Measurements from ENCODE around the gene RFC5. TPM values are rescaled to one million over a fixed set of nuclear protein-coding genes. Genes with fewer than 3 reads are reported as not detected.

Gene RFC5, protein sequence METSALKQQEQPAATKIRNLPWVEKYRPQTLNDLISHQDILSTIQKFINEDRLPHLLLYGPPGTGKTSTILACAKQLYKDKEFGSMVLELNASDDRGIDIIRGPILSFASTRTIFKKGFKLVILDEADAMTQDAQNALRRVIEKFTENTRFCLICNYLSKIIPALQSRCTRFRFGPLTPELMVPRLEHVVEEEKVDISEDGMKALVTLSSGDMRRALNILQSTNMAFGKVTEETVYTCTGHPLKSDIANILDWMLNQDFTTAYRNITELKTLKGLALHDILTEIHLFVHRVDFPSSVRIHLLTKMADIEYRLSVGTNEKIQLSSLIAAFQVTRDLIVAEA
- total RNA-seq, result 10 to 100 TPM in 1 of 6 donors, 1 to 10 TPM in 5; 5.0 to 10.5 (median 7.1) TPM

DNA sequence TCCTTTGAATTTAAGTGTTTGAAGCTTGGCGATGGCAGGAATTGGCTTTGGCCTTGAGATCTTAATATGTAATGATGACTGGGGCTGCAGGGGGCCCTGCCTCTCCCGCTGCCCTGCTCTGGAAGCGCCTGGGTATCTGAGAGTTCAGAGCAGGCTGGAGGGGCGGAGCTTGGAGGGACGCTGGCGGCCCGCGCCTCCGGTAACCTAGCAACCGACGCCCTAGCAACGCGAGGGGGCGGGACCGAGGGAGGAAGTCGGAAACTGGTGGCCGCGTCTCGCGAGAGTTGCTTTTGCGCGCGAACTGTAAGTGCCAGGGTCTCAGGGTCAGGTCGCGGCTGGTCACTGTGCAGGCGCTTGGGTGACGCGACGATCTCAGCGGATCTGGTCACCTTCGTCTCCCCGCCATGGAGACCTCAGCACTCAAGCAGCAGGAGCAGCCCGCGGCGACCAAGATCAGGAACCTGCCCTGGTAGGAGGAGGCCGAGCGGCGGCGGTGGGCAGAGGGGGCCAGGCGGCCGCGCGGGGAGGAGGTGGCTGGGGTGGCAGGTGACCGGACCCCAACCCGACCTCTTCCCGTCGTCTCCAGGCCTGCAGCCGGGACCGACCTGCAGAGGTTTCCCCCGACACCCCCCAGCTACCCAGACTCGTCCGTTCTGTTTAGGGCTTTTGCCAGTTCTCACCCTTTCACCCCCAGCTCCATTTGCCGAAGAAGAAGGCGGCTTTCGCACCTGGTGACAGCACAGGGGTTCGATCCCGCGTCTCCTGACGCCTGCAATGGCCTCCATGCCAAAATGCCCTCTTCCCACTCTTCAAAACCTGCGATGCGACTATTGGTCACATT lies at the start of gene RFC5:
RFC5 (plus strand) TSS at position 280 of the 841 bp plus-strand sequence; CDS start at position 405, 125 bp downstream.
- H3K36me3 ChIP-seq, result peaks cover 5 to 28% (median 15%) of the 10 kb centered on the region in 4 donors
- peak; percentile 98 for DNase-seq
- no peaks in the 10 kb centered on the region for H3K27me3 ChIP-seq
- peak; percentile 97 to 99 for ATAC-seq (ENCODE audit: low FRiP score in 2 of 2)
- no peaks in the 10 kb centered on the region for H3K9me3 ChIP-seq
- TF ChIP-seq POLR2AphosphoS5 (IDR thresholded peaks at IDR 0.05) (peak; percentile 59 to 63), POLR2A (IDR thresholded peaks at IDR 0.05) (peak in 2 of 4 donors; percentile 34 to 36), EP300 (IDR thresholded peaks at IDR 0.05) (no peak)
- TF ChIP-seq, protein P1, sequence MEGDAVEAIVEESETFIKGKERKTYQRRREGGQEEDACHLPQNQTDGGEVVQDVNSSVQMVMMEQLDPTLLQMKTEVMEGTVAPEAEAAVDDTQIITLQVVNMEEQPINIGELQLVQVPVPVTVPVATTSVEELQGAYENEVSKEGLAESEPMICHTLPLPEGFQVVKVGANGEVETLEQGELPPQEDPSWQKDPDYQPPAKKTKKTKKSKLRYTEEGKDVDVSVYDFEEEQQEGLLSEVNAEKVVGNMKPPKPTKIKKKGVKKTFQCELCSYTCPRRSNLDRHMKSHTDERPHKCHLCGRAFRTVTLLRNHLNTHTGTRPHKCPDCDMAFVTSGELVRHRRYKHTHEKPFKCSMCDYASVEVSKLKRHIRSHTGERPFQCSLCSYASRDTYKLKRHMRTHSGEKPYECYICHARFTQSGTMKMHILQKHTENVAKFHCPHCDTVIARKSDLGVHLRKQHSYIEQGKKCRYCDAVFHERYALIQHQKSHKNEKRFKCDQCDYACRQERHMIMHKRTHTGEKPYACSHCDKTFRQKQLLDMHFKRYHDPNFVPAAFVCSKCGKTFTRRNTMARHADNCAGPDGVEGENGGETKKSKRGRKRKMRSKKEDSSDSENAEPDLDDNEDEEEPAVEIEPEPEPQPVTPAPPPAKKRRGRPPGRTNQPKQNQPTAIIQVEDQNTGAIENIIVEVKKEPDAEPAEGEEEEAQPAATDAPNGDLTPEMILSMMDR (IDR thresholded peaks at IDR 0.05), result no peak
- H3K4me1 ChIP-seq, result peaks cover 7 to 17% (median 13%) of the 10 kb centered on the region in 4 donors
- peak within 1 kb of the TSS; percentile 74 to 98 (median 92) for H3K4me3 ChIP-seq
- peak within 1 kb of the TSS; percentile 53 to 78 (median 68) for H3K27ac ChIP-seq
- 1% methylated on average over 30 to 44 of the region's 61 CpGs for WGBS, 2 donors

DNA sequence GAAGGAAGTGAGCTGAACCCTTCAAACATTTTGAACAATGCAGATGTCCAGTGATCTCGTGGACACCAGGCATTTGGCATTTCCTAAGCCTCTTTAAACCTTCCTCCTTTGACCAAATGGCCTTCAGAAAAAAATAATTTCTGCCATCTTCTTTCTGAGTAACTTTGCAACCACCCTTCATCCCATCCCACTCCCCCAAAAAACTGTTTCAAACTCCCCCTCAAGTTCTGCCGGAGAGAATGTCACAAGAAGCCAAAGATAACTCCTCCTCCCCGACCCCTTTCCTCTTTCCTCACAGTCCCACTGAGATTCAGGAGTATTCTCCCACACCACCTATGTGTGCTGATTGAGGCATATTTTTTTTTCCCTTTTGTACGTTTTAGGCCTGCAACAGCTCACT lies 49.5 kb upstream of the RFC5 start:
- DNase-seq (no peak), ATAC-seq (ENCODE audit: low FRiP score in 2 of 2) (no peak)
- WGBS, 2 donors, result 41 to 44% methylated on average over 4 of the region's 4 CpGs
- Histone ChIP-seq H3K36me3 (no peaks in the 10 kb centered on the region), H3K27me3 (peaks cover 0 to 15% (median under 1%) of the 10 kb centered on the region in 4 donors), H3K27ac (no peak overlapping the region), H3K4me1 (peaks cover 0 to 18% (median 7%) of the 10 kb centered on the region in 4 donors), H3K9me3 (peaks cover 0 to 5% (median 2%) of the 10 kb centered on the region in 4 donors), H3K4me3 (no peak overlapping the region)
- TF ChIP-seq POLR2AphosphoS5 (IDR thresholded peaks at IDR 0.05) (no peak), EP300 (IDR thresholded peaks at IDR 0.05) (no peak), POLR2A (IDR thresholded peaks at IDR 0.05) (no peak)
- TF ChIP-seq, protein P1 (IDR thresholded peaks at IDR 0.05), result no peak

DNA sequence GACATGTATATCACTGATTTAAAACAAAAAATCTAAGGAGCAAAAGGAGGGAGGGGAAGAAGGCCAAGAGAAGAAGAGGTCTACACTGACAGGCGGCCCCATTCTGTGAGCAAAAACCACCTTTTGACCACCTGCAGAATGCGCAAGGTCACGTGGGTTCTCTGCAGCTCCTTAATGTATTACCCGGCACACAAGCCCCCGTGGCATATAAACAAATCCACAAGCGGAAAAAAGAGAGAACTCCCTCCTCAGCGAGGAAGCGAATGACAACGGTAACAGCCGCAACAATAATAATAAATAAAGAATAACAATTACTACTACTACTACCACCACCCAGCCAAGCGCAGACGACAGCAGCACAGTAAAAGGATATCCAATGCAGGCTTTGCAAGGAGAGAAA lies 49.0 kb upstream of the RFC5 start:
- 29 to 42% methylated on average over 12 of the region's 12 CpGs for WGBS, 2 donors
- no peak for TF ChIP-seq POLR2A (IDR thresholded peaks at IDR 0.05)
- TF ChIP-seq EP300 (IDR thresholded peaks at IDR 0.05), result no peak
- TF ChIP-seq POLR2AphosphoS5 (IDR thresholded peaks at IDR 0.05), result no peak
- TF ChIP-seq, protein P1 (IDR thresholded peaks at IDR 0.05), result no peak

DNA sequence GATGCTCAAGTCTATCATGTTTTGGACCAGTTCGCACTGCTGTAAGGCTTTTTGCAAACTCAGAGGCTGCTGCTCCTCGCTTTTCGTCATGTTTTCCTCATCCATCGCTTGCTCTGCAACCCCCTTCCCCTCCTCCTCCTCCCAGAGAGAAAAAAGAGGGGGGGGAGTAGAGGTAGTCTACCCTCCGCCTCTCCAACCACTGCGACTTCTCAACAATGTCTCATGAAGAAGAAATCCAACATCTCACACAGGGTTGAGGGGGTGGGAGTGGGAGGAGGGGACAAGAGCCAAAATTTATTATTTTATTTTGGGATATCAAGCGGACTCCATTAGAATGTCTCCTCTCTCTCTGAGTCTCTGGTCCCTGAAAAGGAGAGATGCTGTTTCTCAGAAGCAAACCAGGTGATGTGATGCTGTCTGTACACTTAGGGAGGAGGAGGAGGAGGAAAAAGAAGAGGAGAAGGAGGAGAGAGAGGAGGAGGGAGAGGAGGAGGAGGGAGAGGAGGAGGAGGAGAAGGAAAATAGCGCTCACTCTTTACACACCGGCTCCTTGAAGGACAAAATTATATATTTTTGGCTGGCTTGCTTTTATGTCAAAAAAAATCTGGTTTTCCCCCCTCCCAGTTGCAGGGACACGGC lies 48.2 kb upstream of the RFC5 start:
- Histone ChIP-seq H3K4me1 (peaks cover 0 to 18% (median 7%) of the 10 kb centered on the region in 4 donors), H3K4me3 (peak overlapping the region; percentile 35 to 56 (median 51)), H3K9me3 (peaks cover 0 to 5% (median 2%) of the 10 kb centered on the region in 4 donors), H3K36me3 (no peaks in the 10 kb centered on the region), H3K27me3 (peaks cover 0 to 15% (median under 1%) of the 10 kb centered on the region in 4 donors), H3K27ac (peak overlapping the region in 2 of 4 donors; percentile 74 to 79)
- ATAC-seq (ENCODE audit: low FRiP score in 2 of 2), result no peak
- 4 to 12% methylated on average over 10 of the region's 10 CpGs for WGBS, 2 donors
- TF ChIP-seq, protein P1 (IDR thresholded peaks at IDR 0.05), result no peak
- no peak for TF ChIP-seq POLR2A (IDR thresholded peaks at IDR 0.05)
- no peak for TF ChIP-seq POLR2AphosphoS5 (IDR thresholded peaks at IDR 0.05)
- TF ChIP-seq EP300 (IDR thresholded peaks at IDR 0.05), result no peak
- no peak for DNase-seq

More for the DNA sequence above, 49.0 kb upstream of the RFC5 start:
- H3K36me3 ChIP-seq, result no peaks in the 10 kb centered on the region
- no peak overlapping the region for H3K4me3 ChIP-seq
- peaks cover 0 to 5% (median 2%) of the 10 kb centered on the region in 4 donors for H3K9me3 ChIP-seq
- peaks cover 0 to 15% (median under 1%) of the 10 kb centered on the region in 4 donors for H3K27me3 ChIP-seq
- H3K4me1 ChIP-seq, result peaks cover 0 to 18% (median 7%) of the 10 kb centered on the region in 4 donors
- DNase-seq (no peak), ATAC-seq (ENCODE audit: low FRiP score in 2 of 2) (no peak)
- H3K27ac ChIP-seq, result no peak overlapping the region

Measured in upper lobe of left lung (tissue), 6 donors.